Esophagus muscularis mucosa (tissue), 4 donors: ENCODE measurements around the gene UBASH3B. TPM values are rescaled to one million over a fixed set of nuclear protein-coding genes. Genes with fewer than 3 reads are reported as not detected.

Source experiments
- DNase-seq: peaks from one replicate; pipeline ENCODE4 v3.0.0-alpha.2; 2017; ENCODE audit errors: extremely low spot score
- H3K27ac ChIP-seq, 4 donors: fragments of 200-600 bp; sonication (generic); replicated peaks in 1 of 4; 1 replicate in 3 of 4; 2 replicates in 1 of 4; pipeline ENCODE4 v1.5.1; 2016 to 2019; ENCODE audit warnings: mild to moderate bottlenecking in 1 of 4
- H3K27me3 ChIP-seq, 4 donors: fragments of 200-600 bp; sonication (generic); one replicate each; pipeline versions ENCODE4 v1.5.1 to v1.6.0; 2016 to 2019
- H3K36me3 ChIP-seq, 4 donors: fragments of 200-600 bp; sonication (generic); one replicate each; pipeline ENCODE4 v1.5.1; 2016 to 2019
- H3K4me1 ChIP-seq, 4 donors: fragments of 200-600 bp; sonication (generic); one replicate each; pipeline ENCODE4 v1.5.1; 2016 to 2019
- H3K4me3 ChIP-seq, 4 donors: fragments of 200-600 bp; sonication (generic); 1 replicate in 2 of 4; 2 replicates in 2 of 4; pipeline ENCODE4 v1.5.1; 2016 to 2019; ENCODE audit warnings: mild to moderate bottlenecking in 4 of 4, moderate library complexity in 1 of 4
- H3K9me3 ChIP-seq, 4 donors: fragments of 200-600 bp; sonication (generic); 1 replicate in 3 of 4; 2 replicates in 1 of 4; pipeline ENCODE4 v1.5.1; 2016 to 2019
- EP300 ChIP-seq: sonication (generic); formaldehyde crosslinking; IDR thresholded peaks from one replicate; pipeline ENCODE4 v1.6.1; 2017; ENCODE audit warnings: antibody characterized with exemption
- POLR2A ChIP-seq: fragments of 450-650 bp; IDR thresholded peaks from one replicate; pipeline ENCODE4 v1.6.1; 2017; ENCODE audit warnings: antibody characterized with exemption, moderate library complexity, mild to moderate bottlenecking, low read depth
- POLR2AphosphoS5 ChIP-seq, 2 donors: sonication (generic); formaldehyde crosslinking; IDR thresholded peaks; one replicate each; pipeline ENCODE4 v1.6.1; 2017; ENCODE audit warnings: antibody characterized with exemption in 2 of 2
- WGBS: methylation state at CpG from one replicate; pipeline ENCODE4 v1.1.5; 2018; 5-methylcytosine and 5-hydroxymethylcytosine counted together
- intact Hi-C: fragments of 100-400 bp; cut with DNase I; formaldehyde crosslinking; loops from one replicate; pipeline ENCODE4 v1.15.1; 2023
- total RNA-seq, 4 donors: library from RNA; depleted of rRNA; stranded (reverse); fragments of >200 nt; gene quantifications; one replicate each; pipeline versions ENCODE4 v1.1.0 to v1.2.1, GENCODE V29; 2016
- TF ChIP-seq, protein P1 (sequence below), 3 experiments: fragments of 200-600 bp in 2 of 3; fragments of 450-650 bp in 1 of 3; sonication (generic) in 2 of 3; IDR thresholded peaks; one replicate each; pipeline ENCODE4 v1.5.1; 2017 to 2019; ENCODE audit warnings: antibody characterized with exemption in 3 of 3, mild to moderate bottlenecking in 2 of 3, moderate library complexity in 1 of 3

The UBASH3B gene
- total RNA-seq, 4 donors from 2014 or later, result 0.42 to 6.8 (median 1.7) TPM

DNA sequence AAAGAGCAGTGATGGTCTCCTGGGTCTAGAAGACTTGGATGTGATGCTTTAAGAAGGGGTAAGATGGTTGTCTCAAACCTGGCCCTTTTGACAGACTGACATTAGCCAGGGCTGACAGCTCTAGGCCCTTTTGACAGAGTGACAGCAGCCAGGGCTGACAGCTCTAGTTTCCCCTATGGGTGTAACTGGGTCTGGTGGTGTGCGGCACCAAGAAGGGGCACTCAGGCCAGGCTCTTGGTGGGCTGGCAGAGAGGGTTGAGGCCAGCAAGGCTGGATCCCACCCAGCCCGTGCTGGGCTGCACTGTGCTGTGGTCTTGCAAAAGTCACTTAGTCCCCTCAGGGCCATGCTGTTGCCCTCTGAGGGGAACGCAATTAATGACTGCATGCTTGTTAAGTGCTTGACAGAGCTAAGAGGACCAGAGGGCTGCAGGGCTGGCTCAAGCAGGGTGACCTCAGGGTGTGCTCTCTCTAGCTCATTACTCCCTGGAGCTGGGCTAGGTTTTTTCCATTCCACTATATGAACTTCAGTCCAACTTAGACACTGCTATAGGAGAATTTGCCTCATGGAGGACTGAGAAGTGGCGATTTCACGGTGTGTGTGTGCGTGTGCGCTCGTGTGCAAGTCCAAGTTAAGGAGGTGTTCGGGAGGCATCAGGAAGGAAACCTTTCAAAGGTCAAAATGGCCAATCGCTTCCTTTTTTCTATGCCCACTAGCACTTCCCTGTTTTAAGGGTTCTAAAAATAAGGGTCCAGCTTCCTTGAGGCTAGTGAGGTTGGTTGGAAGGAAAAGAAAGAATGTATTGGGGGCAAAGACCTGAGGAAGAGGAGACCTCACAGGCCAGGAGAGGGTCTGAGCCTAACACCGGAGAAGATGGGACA, 4.4 kb downstream of the UBASH3B start:
- no peak overlapping the region for H3K27ac ChIP-seq
- peaks cover 9 to 17% (median 16%) of the 10 kb centered on the region in 4 donors for H3K4me1 ChIP-seq
- intact Hi-C loops, result no loop called here
- no peaks in the 10 kb centered on the region for H3K27me3 ChIP-seq
- DNase-seq, result no peak
- no peaks in the 10 kb centered on the region for H3K9me3 ChIP-seq
- H3K4me3 ChIP-seq, result no peak overlapping the region
- no peak for TF ChIP-seq POLR2A
- TF ChIP-seq, protein P1, sequence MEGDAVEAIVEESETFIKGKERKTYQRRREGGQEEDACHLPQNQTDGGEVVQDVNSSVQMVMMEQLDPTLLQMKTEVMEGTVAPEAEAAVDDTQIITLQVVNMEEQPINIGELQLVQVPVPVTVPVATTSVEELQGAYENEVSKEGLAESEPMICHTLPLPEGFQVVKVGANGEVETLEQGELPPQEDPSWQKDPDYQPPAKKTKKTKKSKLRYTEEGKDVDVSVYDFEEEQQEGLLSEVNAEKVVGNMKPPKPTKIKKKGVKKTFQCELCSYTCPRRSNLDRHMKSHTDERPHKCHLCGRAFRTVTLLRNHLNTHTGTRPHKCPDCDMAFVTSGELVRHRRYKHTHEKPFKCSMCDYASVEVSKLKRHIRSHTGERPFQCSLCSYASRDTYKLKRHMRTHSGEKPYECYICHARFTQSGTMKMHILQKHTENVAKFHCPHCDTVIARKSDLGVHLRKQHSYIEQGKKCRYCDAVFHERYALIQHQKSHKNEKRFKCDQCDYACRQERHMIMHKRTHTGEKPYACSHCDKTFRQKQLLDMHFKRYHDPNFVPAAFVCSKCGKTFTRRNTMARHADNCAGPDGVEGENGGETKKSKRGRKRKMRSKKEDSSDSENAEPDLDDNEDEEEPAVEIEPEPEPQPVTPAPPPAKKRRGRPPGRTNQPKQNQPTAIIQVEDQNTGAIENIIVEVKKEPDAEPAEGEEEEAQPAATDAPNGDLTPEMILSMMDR (IDR thresholded peaks at IDR 0.05), result no peak
- no peak for TF ChIP-seq EP300
- no peaks in the 10 kb centered on the region for H3K36me3 ChIP-seq
- 92% methylated on average over 11 of the region's 11 CpGs for WGBS

DNA sequence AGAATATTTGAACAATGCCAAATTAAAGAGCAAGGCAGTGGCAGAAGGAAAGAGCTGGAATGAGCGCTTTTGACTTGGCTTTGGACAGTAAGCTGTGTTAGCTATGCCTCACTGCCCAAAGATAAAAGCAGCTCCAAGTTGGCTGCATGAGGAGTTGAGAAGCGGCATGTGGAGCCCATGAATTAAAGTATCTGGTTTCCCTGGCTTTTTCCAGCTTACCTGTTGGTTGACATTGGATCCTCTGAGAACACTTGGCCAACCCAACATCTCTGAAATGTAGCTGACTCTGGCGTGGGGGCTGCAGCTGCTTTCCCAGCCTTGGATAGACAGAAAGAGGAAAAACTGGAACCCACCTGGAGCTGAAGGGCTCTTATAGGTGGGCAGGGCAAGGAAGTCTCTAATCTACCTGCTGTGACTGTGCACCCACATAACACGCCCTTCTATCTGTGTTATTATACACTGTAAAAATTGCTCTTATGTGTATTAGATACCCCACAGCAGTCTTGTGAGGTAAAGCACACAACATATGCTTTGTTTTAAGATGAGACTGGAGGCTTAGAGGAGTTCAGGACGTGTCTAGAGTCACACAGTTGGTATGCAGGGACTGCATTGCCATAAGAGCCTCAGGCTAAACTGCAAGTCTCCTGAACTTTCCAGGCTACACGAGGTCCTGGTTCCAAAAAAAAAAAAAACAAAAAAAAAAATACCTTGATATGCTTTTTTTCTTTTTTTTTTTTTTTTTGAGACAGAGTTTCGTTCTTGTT, 5.8 kb downstream of the UBASH3B start:
- Histone ChIP-seq H3K9me3 (no peaks in the 10 kb centered on the region), H3K27ac (no peak overlapping the region), H3K36me3 (no peaks in the 10 kb centered on the region), H3K4me1 (peaks cover 6 to 10% (median 9%) of the 10 kb centered on the region in 4 donors), H3K4me3 (no peak overlapping the region), H3K27me3 (no peaks in the 10 kb centered on the region)
- TF ChIP-seq POLR2AphosphoS5 (IDR thresholded peaks at IDR 0.05), result no peak
- TF ChIP-seq, protein P1 (IDR thresholded peaks at IDR 0.05), result no peak
- no peak for TF ChIP-seq POLR2A
- no peak for TF ChIP-seq EP300
- WGBS, result 94% methylated on average over 7 of the region's 7 CpGs
- intact Hi-C loops, result no loop called here
- DNase-seq, result no peak

DNA sequence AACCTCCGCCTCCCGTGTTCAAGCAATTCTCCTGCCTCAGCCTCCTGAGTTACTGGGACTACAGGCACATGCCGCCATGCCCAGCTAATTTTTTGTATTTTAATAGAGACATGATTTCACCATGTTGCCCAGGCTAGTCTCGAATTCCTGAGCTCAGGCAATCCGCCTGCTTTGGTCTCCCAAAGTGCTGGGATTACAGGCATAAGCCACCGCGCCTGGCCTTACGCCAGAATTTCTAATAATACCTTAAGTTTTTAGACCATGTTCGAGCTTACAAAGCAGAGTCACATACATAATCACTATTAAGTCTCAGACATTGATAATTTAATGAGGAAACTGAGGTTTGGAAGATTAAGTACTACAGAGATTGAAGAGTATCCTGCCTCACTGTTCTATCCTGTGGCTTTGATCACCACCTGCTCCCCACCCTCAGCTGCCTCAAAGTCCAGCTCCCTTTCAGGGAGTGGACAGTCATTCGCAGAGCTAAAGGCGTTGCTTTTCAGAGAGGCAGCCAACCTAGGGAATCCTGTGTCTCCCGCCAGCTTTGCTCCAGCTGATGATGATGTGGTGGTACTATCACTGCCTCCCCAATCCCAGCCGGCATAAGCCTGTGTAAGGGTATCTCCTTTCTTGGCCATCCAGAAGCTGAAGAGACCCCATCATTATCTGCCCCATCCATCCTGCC, 7.7 kb downstream of the UBASH3B start:
- no peaks in the 10 kb centered on the region for H3K9me3 ChIP-seq
- no peaks in the 10 kb centered on the region for H3K36me3 ChIP-seq
- H3K4me3 ChIP-seq, result no peak overlapping the region
- no peak overlapping the region for H3K27ac ChIP-seq
- DNase-seq, result no peak
- H3K4me1 ChIP-seq, result no peaks in the 10 kb centered on the region
- TF ChIP-seq, protein P1 (IDR thresholded peaks at IDR 0.05), result no peak
- no peak for TF ChIP-seq POLR2A
- no peak for TF ChIP-seq POLR2AphosphoS5 (IDR thresholded peaks at IDR 0.05)
- TF ChIP-seq EP300, result no peak
- whole genome bisulfite sequencing, result 94% methylated on average over 12 of the region's 13 CpGs
- intact Hi-C loops, result no loop called here
- no peaks in the 10 kb centered on the region for H3K27me3 ChIP-seq

DNA sequence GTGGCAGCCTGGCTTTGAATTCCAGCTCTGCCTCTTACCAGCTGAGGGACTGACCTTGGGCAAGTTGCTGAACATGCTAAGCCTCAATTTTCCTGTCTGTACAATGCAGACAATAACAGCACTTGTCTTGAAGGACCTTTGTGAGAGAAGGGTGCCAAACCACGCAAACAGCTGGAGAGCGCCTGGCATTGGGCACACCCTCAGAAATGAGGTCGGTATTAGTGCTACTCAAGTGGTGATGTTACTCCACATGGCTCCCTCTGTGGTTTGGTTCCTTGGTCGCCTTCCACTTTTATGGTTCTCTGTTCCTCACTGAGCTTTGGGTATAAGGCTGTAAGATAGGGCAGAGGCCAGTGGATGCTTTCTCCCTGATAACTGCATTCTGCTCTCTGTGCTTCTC, 8.2 kb downstream of the UBASH3B start:
- no peak for TF ChIP-seq POLR2AphosphoS5 (IDR thresholded peaks at IDR 0.05)
- TF ChIP-seq POLR2A, result no peak
- TF ChIP-seq, protein P1 (IDR thresholded peaks at IDR 0.05), result no peak
- TF ChIP-seq EP300, result no peak
- Histone ChIP-seq H3K4me3 (no peak overlapping the region), H3K27ac (no peak overlapping the region), H3K9me3 (peaks cover 0 to 2% (median 0%) of the 10 kb centered on the region in 4 donors), H3K4me1 (no peaks in the 10 kb centered on the region), H3K27me3 (no peaks in the 10 kb centered on the region), H3K36me3 (no peaks in the 10 kb centered on the region)
- DNase-seq, result no peak
- WGBS, result 85% methylated on average over 4 of the region's 4 CpGs
- intact Hi-C loops, result no loop called here
